NCI-H226 (cell line): ENCODE data around the gene RAB4B.
"Not testable (repeated sequence)": the region's sequence is repeated elsewhere in the genome, so short reads cannot be mapped to it uniquely, and the experiment has no call there.

Experiments used
- DNase-seq: peaks from one replicate; pipeline ENCODE4 v3.0.0-alpha.2; 2015

RAB4B gene

DNA sequence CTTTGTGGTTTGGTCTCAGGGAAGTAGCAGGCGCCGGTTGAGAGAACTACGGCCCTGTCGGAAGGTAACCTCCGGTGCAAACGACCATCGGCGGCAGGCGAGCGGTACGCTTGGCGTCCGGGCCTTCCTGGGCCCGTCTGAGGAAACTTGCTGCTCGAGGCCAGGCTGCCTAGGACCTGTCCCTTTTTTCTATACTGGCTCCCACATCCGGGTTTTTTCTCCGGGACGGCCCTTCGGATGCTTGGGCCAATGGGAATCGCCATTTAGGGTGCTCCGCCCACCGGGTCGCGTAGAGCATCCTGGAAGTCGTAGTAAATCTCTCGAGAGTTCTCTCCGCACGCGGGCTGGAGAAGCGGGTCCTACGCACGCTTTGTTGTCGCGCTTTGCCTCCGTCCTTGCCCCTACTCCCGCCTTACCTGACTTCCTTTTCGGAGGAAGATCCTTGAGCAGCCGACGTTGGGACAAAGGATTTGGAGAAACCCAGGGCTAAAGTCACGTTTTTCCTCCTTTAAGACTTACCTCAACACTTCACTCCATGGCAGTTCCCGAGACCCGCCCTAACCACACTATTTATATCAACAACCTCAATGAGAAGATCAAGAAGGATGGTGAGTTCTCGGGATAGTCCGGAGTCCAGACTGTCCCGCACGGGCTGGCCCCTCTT lies 27.0 kb upstream of the RAB4B start, which contains the start of gene SNRPA:
Gene SNRPA, plus strand, starts transcription at position 330 of the 664 bp plus-strand sequence. Its CDS starts 206 bp downstream, at position 536.
- DNase-seq = peak; percentile 93

GRCh38 chr19:40752257-40752781 lies 25.7 kb upstream of the RAB4B start:
- DNase-seq = no peak

DNA sequence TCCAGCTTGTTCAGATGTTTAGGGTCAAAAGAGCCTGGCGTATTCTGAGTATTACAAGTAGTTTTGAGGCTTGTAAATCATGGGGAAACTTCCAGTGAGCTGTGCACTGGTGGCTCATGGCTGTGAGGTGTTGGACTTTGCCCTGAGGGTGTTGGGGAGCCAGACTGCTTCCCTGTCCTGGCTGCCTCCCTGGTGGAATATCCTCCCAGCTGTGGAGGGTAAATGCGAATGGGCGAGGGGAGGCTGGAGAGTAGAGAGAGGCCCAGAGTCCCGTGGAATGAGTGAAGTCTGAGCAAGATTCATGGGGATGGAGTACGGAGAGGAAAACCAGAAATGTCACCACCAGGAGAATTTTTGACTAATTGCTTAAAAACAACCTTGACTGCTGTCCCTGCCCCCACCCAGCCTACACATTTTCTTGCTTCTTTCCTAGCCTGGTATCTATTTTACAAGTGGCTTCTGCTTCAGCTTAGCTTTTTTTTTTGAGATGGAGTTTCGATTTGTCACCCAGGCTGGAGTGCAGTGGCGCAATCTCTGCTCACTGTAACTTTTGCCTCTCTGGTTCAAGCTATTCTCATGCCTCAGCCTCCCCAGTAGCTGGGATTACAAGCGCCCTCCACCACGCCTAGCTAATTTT lies 23.3 kb upstream of the RAB4B start:
- DNase-seq = no peak

- DNase-seq = no peak
Observed at GRCh38 chr19:40755248-40755624, 22.8 kb upstream of the RAB4B start.

DNA sequence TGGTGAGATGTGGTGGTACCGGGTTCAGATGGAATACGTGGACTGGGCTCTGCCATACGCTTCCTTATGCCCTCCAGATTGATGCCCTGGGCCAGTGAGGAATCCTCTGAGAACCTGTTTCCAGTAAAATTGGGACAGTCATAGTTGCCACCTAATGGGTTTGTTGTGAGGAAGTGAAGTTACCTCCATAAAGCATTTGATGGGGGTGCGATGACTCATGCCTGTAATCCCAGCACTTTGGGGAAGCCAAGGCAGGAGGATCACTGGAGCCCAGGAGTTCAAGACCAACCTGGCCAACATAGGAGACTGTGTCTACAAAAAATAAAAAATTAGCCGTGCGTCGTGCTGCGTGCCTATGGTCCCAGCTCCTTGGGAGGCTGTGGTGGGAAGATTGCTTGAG lies 22.3 kb upstream of the RAB4B start:
- DNase-seq = no peak

DNA sequence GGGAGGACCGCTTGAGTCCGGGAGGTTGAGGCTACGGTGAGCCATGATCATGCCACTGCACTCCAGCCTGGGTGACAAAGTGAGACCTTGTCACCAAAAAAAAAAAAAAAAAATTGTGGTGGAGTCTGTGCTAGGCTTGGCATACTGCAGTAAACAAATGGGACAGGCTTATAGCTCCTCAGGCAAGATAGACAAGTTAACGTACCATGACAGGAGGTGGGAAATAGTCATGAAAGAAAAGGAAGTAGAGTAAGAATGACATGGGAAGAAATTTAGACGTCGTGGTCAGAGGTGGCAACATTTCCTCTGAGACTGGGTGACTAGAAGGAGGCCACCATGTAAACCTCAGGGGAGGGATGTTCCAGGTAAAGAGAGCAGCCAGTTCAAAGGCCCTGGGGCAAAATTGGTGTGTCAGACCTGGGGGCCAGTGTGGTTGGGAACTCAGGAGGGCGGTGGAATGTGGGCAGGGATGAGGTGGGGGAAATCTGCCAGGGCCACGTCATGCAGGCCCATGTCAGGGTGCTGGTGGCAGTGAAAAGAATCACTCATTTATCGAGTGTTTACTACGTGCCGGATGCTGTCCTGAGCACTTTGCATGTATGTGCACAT lies 21.4 kb upstream of the RAB4B start:
- DNase-seq = no peak

DNA sequence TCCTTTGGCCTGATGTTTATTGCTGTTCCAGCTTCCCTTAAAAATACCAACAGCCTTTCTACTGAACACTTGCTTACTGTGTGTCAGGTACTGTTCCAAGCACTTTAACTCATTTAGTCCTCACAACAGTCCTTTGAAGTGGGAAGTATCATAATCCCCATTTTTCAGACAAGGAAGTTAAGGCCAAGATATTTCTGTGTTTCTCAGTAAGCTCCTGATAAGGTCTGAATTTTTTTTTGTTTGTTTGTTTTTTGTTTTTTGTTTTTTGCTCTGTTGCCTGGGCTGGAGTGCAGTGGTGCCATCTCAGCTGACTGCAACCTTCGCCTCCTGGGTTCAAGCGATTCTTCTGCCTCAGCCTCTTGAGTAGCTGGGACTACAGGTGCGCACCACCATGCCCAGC lies 19.6 kb upstream of the RAB4B start:
- DNase-seq = no peak

DNA sequence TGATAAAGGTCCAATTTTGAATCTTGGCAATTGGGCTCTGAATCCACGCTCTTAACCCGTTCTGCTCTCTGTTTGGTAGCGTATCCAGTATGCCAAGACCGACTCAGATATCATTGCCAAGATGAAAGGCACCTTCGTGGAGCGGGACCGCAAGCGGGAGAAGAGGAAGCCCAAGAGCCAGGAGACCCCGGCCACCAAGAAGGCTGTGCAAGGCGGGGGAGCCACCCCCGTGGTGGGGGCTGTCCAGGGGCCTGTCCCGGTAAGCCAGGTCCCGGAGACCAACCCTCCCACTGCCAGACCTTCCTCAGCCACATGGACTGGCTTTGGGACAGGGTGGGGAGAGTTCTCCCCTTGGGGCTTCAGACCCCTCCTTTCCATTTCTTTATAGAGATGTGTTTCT lies 18.7 kb upstream of the RAB4B start:
- DNase-seq = no peak

DNA sequence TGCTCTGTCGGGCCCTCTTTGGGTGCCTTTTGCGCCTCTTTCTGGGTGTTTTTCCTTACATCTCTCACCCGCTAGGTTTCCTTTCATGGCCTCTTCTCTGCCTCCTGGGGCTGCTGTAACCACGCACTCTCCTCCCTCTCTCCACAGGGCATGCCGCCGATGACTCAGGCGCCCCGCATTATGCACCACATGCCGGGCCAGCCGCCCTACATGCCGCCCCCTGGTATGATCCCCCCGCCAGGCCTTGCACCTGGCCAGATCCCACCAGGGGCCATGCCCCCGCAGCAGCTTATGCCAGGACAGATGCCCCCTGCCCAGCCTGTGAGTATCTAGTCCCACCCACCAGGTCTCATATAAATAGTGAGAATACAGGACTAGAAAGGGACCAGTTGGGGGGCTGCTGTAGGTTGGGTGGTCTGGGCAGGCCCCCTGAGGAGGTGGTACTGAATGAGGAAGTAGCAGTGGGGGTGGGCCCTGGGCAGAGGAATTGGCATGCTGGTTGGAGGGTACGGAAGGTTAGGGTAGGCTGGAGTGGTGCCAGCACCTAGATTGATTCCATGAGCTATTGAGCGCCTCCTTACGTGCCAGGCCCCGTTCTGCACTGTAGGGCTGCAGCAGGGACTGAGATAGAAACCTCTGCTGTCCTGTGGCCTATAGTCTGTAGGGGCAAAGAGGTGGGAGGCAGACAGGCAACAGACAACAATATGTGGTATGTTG lies 15.1 kb upstream of the RAB4B start:
- DNase-seq = no peak

DNA sequence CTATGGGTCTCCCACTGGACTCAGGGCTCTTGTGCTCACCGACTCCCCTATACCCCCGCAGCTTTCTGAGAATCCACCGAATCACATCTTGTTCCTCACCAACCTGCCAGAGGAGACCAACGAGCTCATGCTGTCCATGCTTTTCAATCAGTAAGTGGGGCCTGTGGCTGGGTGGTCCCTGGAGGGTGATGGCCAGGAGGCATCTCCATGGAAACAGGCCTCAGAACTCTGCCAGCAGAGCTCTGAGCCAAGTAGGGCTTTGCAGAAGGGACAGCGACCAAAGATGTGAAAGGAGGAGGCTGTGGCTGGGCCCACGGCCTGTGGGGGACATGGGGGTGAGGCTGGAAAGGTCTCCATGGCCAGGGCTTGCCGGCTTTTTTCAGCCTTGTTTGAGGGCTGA lies 14.5 kb upstream of the RAB4B start:
- no peak for DNase-seq

DNA sequence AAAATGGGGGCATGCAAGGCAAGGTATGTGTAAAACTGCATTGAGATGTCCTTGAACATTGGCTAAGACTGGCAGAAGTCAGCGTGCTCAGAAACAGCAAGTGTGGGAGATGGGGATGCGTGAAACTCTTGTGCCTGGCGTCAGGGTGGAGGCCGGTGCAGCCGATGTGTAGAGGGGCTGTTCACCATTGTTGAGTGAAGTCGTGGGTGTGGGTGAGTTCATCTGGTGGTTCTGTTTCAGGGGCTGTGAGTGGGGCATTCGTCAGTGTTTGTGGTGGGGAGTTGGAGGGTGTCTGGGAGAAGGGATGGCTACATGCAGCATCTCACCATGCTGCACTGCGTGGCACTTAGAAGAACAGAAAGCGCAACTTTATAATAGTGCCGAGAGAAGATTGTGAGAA lies 14.1 kb upstream of the RAB4B start:
- DNase-seq = no peak

GRCh38 chr19:40766385-40766784 lies 11.7 kb upstream of the RAB4B start:
- DNase-seq = not testable (repeated sequence)

DNA sequence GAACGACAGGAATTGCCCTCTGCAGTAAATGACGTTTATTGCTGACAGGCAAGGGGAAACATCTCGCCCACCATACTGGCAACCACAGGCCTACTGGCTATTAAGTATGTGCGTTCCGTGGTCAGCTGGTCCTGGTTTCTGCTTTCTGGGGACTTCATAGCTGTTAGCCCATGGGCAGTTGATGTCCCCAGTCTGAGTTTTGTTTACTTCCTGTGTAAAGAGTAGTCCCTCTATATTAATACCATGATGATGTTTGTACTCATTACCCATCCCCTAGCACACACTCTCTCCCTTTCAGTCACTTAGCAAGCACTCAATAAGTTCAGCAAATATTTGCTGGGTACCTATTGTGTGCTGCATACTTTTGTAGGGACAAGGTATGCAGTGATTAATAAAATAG lies 9.2 kb upstream of the RAB4B start:
- no peak for DNase-seq

DNA sequence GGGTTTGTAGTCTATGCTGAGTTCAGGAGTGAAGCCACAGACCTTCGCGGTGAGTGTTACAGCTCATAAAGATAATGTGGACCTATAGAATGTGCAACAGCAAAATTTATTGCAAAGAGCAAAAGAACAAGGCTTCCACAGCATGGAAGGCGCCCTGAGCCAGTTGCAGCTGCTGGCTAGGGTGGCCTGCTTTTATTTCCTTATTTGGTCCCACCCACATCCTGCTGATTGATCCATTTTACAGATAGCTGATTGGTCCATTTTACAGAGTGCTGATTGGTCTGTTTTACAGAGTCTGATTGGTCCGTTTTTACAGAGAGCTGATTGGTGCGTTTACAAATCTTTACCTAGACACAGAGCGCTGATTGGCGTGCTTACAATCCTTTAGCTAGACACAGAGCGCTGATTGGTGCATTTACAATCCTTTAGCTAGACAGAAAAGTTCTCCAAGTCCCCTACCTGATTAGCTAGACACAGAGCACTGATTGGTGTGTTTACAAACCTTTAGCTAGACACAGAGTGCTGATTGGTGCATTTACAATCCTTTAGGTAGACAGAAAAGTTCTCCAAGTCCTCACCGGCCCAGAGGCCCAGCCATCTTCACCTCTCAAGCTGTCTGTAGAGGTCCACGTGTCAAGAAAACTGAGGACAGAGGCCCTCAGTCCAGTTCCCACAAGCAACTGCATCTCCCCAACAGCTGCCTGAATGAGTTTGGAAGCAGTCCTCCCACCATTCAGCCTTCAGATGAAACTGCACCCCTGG lies 6.8 kb upstream of the RAB4B start:
- not testable (repeated sequence) for DNase-seq

GRCh38 chr19:40774916-40775631 lies 3.0 kb upstream of the RAB4B start, which contains the start of gene MIA:
MIA (plus strand) TSS chr19:40775521; CDS start chr19:40775543, 22 bp downstream.
- DNase-seq = no peak

GRCh38 chr19:40775632-40776022 lies 2.4 kb upstream of the RAB4B start:
- DNase-seq = no peak

GRCh38 chr19:40776364-40776763 lies 1.7 kb upstream of the RAB4B start:
- DNase-seq = no peak

DNA sequence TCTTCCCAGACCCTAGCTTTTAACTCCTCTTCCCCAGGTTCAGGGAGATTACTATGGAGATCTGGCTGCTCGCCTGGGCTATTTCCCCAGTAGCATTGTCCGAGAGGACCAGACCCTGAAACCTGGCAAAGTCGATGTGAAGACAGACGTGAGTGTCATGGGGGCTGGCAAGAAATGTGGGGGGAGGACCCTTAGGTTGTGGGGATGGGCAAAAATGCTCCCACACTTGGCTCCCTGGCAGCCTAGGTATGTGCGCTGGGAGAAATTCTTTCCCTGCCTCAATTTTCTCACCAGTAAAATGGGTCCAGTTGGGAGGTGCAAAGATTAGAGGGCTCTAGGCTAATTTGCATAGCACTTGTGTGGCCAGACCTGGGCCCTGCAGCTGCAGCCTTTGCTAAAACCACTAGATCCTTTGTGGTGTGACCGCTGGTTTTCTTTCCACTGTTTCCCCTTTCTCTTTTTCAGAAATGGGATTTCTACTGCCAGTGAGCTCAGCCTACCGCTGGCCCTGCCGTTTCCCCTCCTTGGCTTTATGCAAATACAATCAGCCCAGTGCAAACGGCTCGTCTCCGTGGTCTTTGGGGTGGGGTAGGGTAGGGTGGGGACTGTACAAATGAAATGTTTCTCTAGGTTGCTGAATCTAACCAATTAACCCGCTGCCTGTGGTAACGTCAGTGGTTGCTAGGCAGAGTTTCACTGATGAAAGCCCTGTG lies 959 bp upstream of the RAB4B start:
- peak; percentile 63 for DNase-seq

DNA sequence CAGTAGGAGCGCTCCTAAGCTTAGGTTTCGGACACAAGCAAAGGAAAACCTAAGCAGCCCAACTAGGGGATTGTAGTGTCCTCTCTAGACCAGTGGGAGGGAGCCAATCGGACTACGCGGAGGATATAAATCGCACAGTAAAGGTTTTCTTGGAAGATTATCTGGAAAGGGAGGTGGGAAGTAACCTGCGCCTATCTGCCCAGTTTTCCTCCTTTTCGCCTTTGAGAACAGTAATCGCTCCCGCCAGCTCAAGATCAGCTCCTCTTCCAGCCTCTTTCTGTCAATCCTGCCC lies 456 bp upstream of the RAB4B start:
- DNase-seq = no peak

GRCh38 chr19:40778706-40779284 lies 748 bp downstream of the RAB4B start:
- no peak for DNase-seq

GRCh38 chr19:40780582-40780981 lies 2.5 kb downstream of the RAB4B start:
- no peak for DNase-seq
